Liver (tissue), 9 donors: ENCODE data around the gene SIM2. TPM values are rescaled to one million over a fixed set of nuclear protein-coding genes. Genes with fewer than 3 reads are reported as not detected.

Source experiments
- DNase-seq: peaks from one replicate; pipeline ENCODE4 v3.0.0-alpha.2; 2017; ENCODE audit warnings: low spot score
- H3K27ac ChIP-seq, 2 donors: one replicate each; pipeline ENCODE4 v1.7.0; 2013; ENCODE audit warnings: inconsistent platforms in 2 of 2, low read length in 2 of 2, control low read depth in 1 of 2, low read depth in 1 of 2, mild to moderate bottlenecking in 1 of 2
- H3K27me3 ChIP-seq, 4 donors: one replicate each; pipeline versions ENCODE4 v1.6.1 to v1.7.0; 2013; ENCODE audit warnings: low read length in 3 of 4, inconsistent platforms in 1 of 4, mild to moderate bottlenecking in 1 of 4, moderate library complexity in 1 of 4; ENCODE audit not compliant: control insufficient read depth in 4 of 4, insufficient read depth in 4 of 4
- H3K36me3 ChIP-seq, 4 donors: one replicate each; pipeline versions ENCODE4 v1.6.1 to v1.7.0; 2013; ENCODE audit warnings: low read length in 3 of 4, mild to moderate bottlenecking in 3 of 4, low read depth in 1 of 4, moderate library complexity in 1 of 4; ENCODE audit not compliant: control insufficient read depth in 4 of 4, insufficient read depth in 3 of 4
- H3K4me1 ChIP-seq, 4 donors: one replicate each; pipeline versions ENCODE4 v1.6.1 to v1.7.0; 2013; ENCODE audit warnings: low read length in 3 of 4, mild to moderate bottlenecking in 3 of 4, moderate library complexity in 1 of 4; ENCODE audit not compliant: control insufficient read depth in 4 of 4, insufficient read depth in 4 of 4
- H3K4me3 ChIP-seq, 3 donors: one replicate each; pipeline versions ENCODE4 v1.6.1 to v1.7.0; 2013; ENCODE audit warnings: low read length in 3 of 3, control low read depth in 1 of 3, low read depth in 1 of 3, mild to moderate bottlenecking in 1 of 3
- H3K9ac ChIP-seq, 2 donors: one replicate each; pipeline ENCODE4 v1.7.0; 2013; ENCODE audit warnings: low read length in 2 of 2, mild to moderate bottlenecking in 2 of 2, moderate library complexity in 2 of 2, control low read depth in 1 of 2, low read depth in 1 of 2
- H3K9me3 ChIP-seq, 4 donors: one replicate each; pipeline versions ENCODE4 v1.6.1 to v1.7.0; 2013; ENCODE audit warnings: low read length in 3 of 4; ENCODE audit not compliant: control insufficient read depth in 4 of 4
- ATF3 ChIP-seq: IDR thresholded peaks from 2 replicates; pipeline ENCODE4 v1.6.1; 2016; ENCODE audit warnings: antibody characterized with exemption
- CTCF ChIP-seq: fragments of 150-350 bp; IDR thresholded peaks from 2 replicates; pipeline ENCODE4 v1.5.1; 2017; ENCODE audit warnings: improper control_type of control experiment, low read depth, low read length; ENCODE audit not compliant: missing input control
- GABPA ChIP-seq, 2 donors: IDR thresholded peaks in 1 of 2; conservative IDR thresholded peaks in 1 of 2; 2 replicates each; pipeline ENCODE4 v1.6.1; 2016; ENCODE audit warnings: antibody characterized with exemption in 2 of 2, mild to moderate bottlenecking in 1 of 2, moderate library complexity in 1 of 2
- HNF4A ChIP-seq, 2 donors: conservative IDR thresholded peaks; 2 replicates each; pipeline ENCODE4 v1.6.1; 2016; ENCODE audit warnings: antibody characterized with exemption in 2 of 2, mild to moderate bottlenecking in 2 of 2
- HNF4G ChIP-seq: IDR thresholded peaks from 2 replicates; pipeline ENCODE4 v1.6.1; 2016; ENCODE audit warnings: antibody characterized with exemption
- JUND ChIP-seq, 2 donors: IDR thresholded peaks; 2 replicates each; pipeline ENCODE4 v1.6.1; 2016; ENCODE audit warnings: antibody characterized with exemption in 2 of 2
- MAX ChIP-seq: IDR thresholded peaks from 2 replicates; pipeline ENCODE4 v1.6.1; 2016; ENCODE audit warnings: antibody characterized with exemption
- NR2F2 ChIP-seq: IDR thresholded peaks from 2 replicates; pipeline ENCODE4 v1.6.1; 2016; ENCODE audit warnings: antibody characterized with exemption
- RAD21 ChIP-seq, 2 donors: IDR thresholded peaks; 2 replicates each; pipeline ENCODE4 v1.6.1; 2016; ENCODE audit warnings: antibody characterized with exemption in 2 of 2, mild to moderate bottlenecking in 2 of 2
- REST ChIP-seq: IDR thresholded peaks from 2 replicates; pipeline ENCODE4 v1.6.1; 2016; ENCODE audit warnings: antibody characterized with exemption, mild to moderate bottlenecking
- RXRA ChIP-seq, 2 donors: IDR thresholded peaks; 2 replicates each; pipeline ENCODE4 v1.6.1; 2017 to 2018; ENCODE audit warnings: antibody characterized with exemption in 2 of 2, mild to moderate bottlenecking in 1 of 2
- SP1 ChIP-seq: IDR thresholded peaks from 2 replicates; pipeline ENCODE4 v1.6.1; 2018; ENCODE audit warnings: antibody characterized with exemption, mild to moderate bottlenecking
- TAF1 ChIP-seq: conservative IDR thresholded peaks from 2 replicates; pipeline ENCODE4 v1.6.1; 2016; ENCODE audit warnings: antibody characterized with exemption, mild to moderate bottlenecking
- YY1 ChIP-seq: IDR thresholded peaks from 2 replicates; pipeline ENCODE4 v1.6.1; 2016; ENCODE audit warnings: antibody characterized with exemption, mild to moderate bottlenecking
- WGBS: extraction: QIAGEN DNeasy Blood & Tissue Kit; methylation state at CpG from one replicate; pipeline ENCODE4 v1.1.7; 2013; 5-methylcytosine and 5-hydroxymethylcytosine counted together
- polyA plus RNA-seq, 2 donors: library from polyadenylated mRNA; stranded (reverse) in 1 of 2; unstranded in 1 of 2; fragments of 200-250 nt in 1 of 2; fragments of >200 nt in 1 of 2; fragmentation: Nextera tagmentation in 1 of 2; extraction: Ambion mirVana in 1 of 2; gene quantifications; one replicate each; pipeline versions ENCODE4 v1.2.1 to v1.2.3, GENCODE V29; 2013 to 2015
- total RNA-seq, 2 donors: library from RNA; depleted of rRNA; stranded (reverse); fragments of >200 nt; gene quantifications; one replicate each; pipeline ENCODE4 v1.2.3, GENCODE V29; 2014
- donor health status: healthy.
- donor health status: healthy.
- donor health status: healthy.
- donor health status: healthy.
- donor health status: healthy.

Gene SIM2
- total and polyA plus RNA-seq, 4 donors, result 0.19 TPM; not detected in 3

GRCh38 chr21:36788120-36788638 is 89.3 kb downstream of the SIM2 start:
- Histone ChIP-seq H3K9ac (no peak overlapping the region), H3K27me3 (no peaks in the 10 kb centered on the region), H3K9me3 (no peaks in the 10 kb centered on the region), H3K36me3 (no peaks in the 10 kb centered on the region), H3K4me3 (no peak overlapping the region), H3K27ac (no peak overlapping the region), H3K4me1 (no peaks in the 10 kb centered on the region)
- 78% methylated on average over 12 of the region's 12 CpGs for WGBS
- TF ChIP-seq JUND (IDR thresholded peaks at IDR 0.05) (no peak), ATF3 (no peak), HNF4A (conservative IDR thresholded peaks at IDR 0.05) (no peak)
- DNase-seq, result no peak

GRCh38 chr21:36790616-36791015 is 91.7 kb downstream of the SIM2 start:
- DNase-seq, result no peak
- no peak for TF ChIP-seq YY1
- no peak for TF ChIP-seq JUND (IDR thresholded peaks at IDR 0.05)
- no peak for TF ChIP-seq RAD21 (IDR thresholded peaks at IDR 0.05)
- no peak for TF ChIP-seq RXRA (IDR thresholded peaks at IDR 0.05)
- no peak for TF ChIP-seq TAF1
- no peak for TF ChIP-seq GABPA (IDR thresholded peaks at IDR 0.05 in 1 of 2, conservative IDR thresholded peaks at IDR 0.05 in 1 of 2)
- no peak for TF ChIP-seq REST
- no peak for TF ChIP-seq NR2F2
- TF ChIP-seq HNF4A (conservative IDR thresholded peaks at IDR 0.05), result no peak
- no peak for TF ChIP-seq HNF4G
- no peak for TF ChIP-seq CTCF
- TF ChIP-seq MAX, result no peak
- TF ChIP-seq SP1, result no peak
- Histone ChIP-seq H3K27me3 (no peaks in the 10 kb centered on the region), H3K27ac (no peak overlapping the region), H3K36me3 (no peaks in the 10 kb centered on the region), H3K9me3 (no peaks in the 10 kb centered on the region), H3K4me1 (no peaks in the 10 kb centered on the region), H3K9ac (no peak overlapping the region), H3K4me3 (no peak overlapping the region)
- 87% methylated on average over 7 of the region's 7 CpGs for WGBS
